Tibial nerve (tissue), 4 donors: ENCODE measurements around the gene SH2B3.

ENCODE experiments used
- CTCF ChIP-seq, 5 experiments: fragments of 200-600 bp in 3 of 5; fragments of 450-650 bp in 2 of 5; sonication (generic) in 3 of 5; IDR thresholded peaks; one replicate each; pipeline ENCODE4 v1.5.1; 2016 to 2019; ENCODE audit warnings: antibody characterized with exemption in 5 of 5, mild to moderate bottlenecking in 3 of 5, moderate library complexity in 2 of 5
- EP300 ChIP-seq, 2 donors: sonication (generic); formaldehyde crosslinking; IDR thresholded peaks; one replicate each; pipeline ENCODE4 v1.6.1; 2017; ENCODE audit warnings: antibody characterized with exemption in 2 of 2, mild to moderate bottlenecking in 1 of 2

- no peak for TF ChIP-seq EP300 (IDR thresholded peaks at IDR 0.05)
- TF ChIP-seq CTCF (IDR thresholded peaks at IDR 0.05) = no peak
Measured at GRCh38 chr12:111410431-111411184, 4.9 kb downstream of the SH2B3 start.
